Breast epithelium (tissue), 4 donors: ENCODE results near the gene PRSS33. TPM values are rescaled to one million over a fixed set of nuclear protein-coding genes. Genes with fewer than 3 reads are reported as not detected.

ENCODE experiments used
- DNase-seq, 2 donors: peaks; one replicate each; pipeline ENCODE4 v3.0.0-alpha.2; 2019; ENCODE audit warnings: low spot score in 2 of 2
- H3K27ac ChIP-seq, 2 donors: fragments of 200-600 bp; sonication (generic) in 1 of 2; one replicate each; pipeline ENCODE4 v1.5.1; 2016 to 2019; ENCODE audit warnings: mild to moderate bottlenecking in 1 of 2
- H3K27me3 ChIP-seq, 2 donors: fragments of 200-600 bp; sonication (generic) in 1 of 2; one replicate each; pipeline versions ENCODE4 v1.5.1 to v1.6.0; 2017 to 2019; ENCODE audit warnings: control low read depth in 1 of 2, mild to moderate bottlenecking in 1 of 2
- H3K36me3 ChIP-seq: fragments of 200-600 bp; one replicate; pipeline ENCODE4 v1.5.1; 2019
- H3K4me1 ChIP-seq, 2 donors: fragments of 200-600 bp; sonication (generic); one replicate each; pipeline ENCODE4 v1.5.1; 2016 to 2019; ENCODE audit warnings: control low read depth in 1 of 2
- H3K4me3 ChIP-seq, 3 donors: fragments of 200-600 bp; sonication (generic); 1 replicate in 2 of 3; 2 replicates in 1 of 3; pipeline ENCODE4 v1.5.1; 2016 to 2019; ENCODE audit warnings: mild to moderate bottlenecking in 3 of 3, moderate library complexity in 2 of 3
- H3K9me3 ChIP-seq, 2 donors: fragments of 200-600 bp; sonication (generic) in 1 of 2; one replicate each; pipeline ENCODE4 v1.5.1; 2016 to 2019; ENCODE audit warnings: control low read depth in 1 of 2
- POLR2A ChIP-seq: fragments of 450-650 bp; IDR thresholded peaks from one replicate; pipeline ENCODE4 v1.6.1; 2016; ENCODE audit warnings: antibody characterized with exemption, mild to moderate bottlenecking, moderate library complexity
- POLR2AphosphoS5 ChIP-seq, 3 donors: sonication (generic); formaldehyde crosslinking; IDR thresholded peaks; one replicate each; pipeline ENCODE4 v1.6.1; 2017; ENCODE audit warnings: antibody characterized with exemption in 3 of 3
- intact Hi-C: fragments of 100-400 bp; cut with DNase I; formaldehyde crosslinking; loops from one replicate; pipeline ENCODE4 v1.15.1; 2023; ENCODE audit warnings: low total_unique reads
- total RNA-seq, 3 donors: library from RNA; depleted of rRNA; stranded (reverse); fragments of >200 nt; gene quantifications; one replicate each; pipeline ENCODE4 v1.1.0, GENCODE V29; 2016
- TF ChIP-seq, protein P1 (sequence below), 3 donors: fragments of 450-650 bp; IDR thresholded peaks; one replicate each; pipeline ENCODE4 v1.5.1; 2016 to 2017; ENCODE audit warnings: antibody characterized with exemption in 3 of 3, mild to moderate bottlenecking in 3 of 3, moderate library complexity in 3 of 3

PRSS33 gene
- total RNA-seq, 3 donors from 2014 or later: not detected

DNA sequence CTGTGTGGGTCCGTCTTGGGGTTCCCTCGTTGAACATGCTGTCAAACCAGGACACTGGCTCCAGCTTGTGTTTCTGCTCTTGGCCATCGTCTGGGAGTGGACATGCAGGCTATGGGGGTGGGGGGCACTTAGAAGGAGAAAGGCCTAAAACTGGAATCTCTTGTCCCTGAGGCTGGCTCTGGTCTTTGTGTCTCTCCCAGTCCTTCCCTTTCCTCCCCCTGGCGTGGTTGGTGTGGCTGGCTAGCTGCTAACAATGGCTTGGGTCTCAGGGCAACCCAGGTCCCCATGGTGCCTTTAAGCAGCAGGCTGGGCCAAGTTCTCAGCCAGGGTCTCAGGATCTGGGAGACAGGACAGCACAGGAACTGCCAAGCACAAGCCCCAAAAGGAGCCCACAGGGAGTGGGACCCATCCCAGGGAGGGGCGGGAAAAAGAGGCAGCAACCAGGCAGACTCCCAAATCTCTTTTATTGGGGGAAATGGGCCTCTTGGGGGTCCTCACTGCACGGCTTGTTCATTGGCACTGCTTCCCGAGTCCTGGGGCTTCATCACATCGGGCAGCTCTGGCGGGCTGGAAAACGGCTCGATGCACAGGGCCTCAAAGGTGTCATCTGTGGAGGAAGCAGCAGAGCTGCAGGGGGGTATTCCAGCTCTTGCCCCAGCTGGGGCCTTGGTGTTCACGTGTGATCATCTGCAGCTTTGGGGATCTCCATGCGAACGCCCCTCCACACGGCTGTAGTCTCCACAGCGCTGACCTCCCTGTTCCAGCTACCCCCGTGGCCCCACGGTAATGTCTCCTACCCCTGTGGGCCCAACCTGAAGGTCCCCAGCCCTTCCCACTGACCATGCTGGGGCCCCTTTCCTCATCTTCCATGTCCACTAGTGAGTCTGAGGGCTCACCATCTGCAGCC, 15.6 kb downstream of the PRSS33 start:
- H3K36me3 ChIP-seq: peaks cover 14% of the 10 kb centered on the region

GRCh38 chr16:2770057-2770951, 17.1 kb downstream of the PRSS33 start:
- no peaks in the 10 kb centered on the region for H3K27me3 ChIP-seq
- no peak overlapping the region for H3K4me3 ChIP-seq
- H3K36me3 ChIP-seq: peaks cover 14% of the 10 kb centered on the region
- H3K27ac ChIP-seq: peak overlapping the region; percentile 6 to 36
- H3K4me1 ChIP-seq: no peaks in the 10 kb centered on the region
- H3K9me3 ChIP-seq: no peaks in the 10 kb centered on the region
- no peak for DNase-seq
- intact Hi-C loops: no loop called here
- TF ChIP-seq, protein P1, sequence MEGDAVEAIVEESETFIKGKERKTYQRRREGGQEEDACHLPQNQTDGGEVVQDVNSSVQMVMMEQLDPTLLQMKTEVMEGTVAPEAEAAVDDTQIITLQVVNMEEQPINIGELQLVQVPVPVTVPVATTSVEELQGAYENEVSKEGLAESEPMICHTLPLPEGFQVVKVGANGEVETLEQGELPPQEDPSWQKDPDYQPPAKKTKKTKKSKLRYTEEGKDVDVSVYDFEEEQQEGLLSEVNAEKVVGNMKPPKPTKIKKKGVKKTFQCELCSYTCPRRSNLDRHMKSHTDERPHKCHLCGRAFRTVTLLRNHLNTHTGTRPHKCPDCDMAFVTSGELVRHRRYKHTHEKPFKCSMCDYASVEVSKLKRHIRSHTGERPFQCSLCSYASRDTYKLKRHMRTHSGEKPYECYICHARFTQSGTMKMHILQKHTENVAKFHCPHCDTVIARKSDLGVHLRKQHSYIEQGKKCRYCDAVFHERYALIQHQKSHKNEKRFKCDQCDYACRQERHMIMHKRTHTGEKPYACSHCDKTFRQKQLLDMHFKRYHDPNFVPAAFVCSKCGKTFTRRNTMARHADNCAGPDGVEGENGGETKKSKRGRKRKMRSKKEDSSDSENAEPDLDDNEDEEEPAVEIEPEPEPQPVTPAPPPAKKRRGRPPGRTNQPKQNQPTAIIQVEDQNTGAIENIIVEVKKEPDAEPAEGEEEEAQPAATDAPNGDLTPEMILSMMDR (IDR thresholded peaks at IDR 0.05): no peak
- TF ChIP-seq POLR2A: no peak
- no peak for TF ChIP-seq POLR2AphosphoS5 (IDR thresholded peaks at IDR 0.05)

More for the DNA sequence above, 15.6 kb downstream of the PRSS33 start:
- H3K4me1 ChIP-seq: peaks cover 0 to 11% of the 10 kb centered on the region in 2 donors
- no peak for DNase-seq
- no peaks in the 10 kb centered on the region for H3K27me3 ChIP-seq
- TF ChIP-seq POLR2A (no peak), POLR2AphosphoS5 (IDR thresholded peaks at IDR 0.05) (no peak)
- TF ChIP-seq, protein P1 (IDR thresholded peaks at IDR 0.05): no peak
- no peak overlapping the region for H3K27ac ChIP-seq
- no peak overlapping the region for H3K4me3 ChIP-seq
- H3K9me3 ChIP-seq: no peaks in the 10 kb centered on the region
- intact Hi-C loops: no loop called here

DNA sequence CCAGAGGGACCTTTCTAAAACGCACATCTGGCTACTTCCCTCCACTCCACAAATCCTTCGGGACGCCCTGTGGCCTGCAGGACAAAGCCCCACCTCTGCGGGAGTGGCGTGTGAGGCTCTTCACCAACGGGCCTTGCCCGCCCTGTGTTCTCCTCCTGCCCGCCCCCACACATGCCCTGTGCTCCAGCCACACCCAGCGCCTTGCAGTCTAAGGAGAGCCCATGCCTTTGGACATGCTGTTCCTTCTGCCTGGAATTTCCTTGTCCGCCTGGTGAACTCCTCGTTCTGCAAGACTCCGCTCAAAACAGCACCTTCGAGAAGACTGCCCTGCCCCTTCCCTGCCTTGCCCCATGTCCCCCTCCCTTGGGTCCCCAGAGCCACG, 17.7 kb downstream of the PRSS33 start:
- intact Hi-C loops: no loop called here
- Histone ChIP-seq H3K9me3 (no peaks in the 10 kb centered on the region), H3K36me3 (peaks cover 14% of the 10 kb centered on the region), H3K27me3 (no peaks in the 10 kb centered on the region), H3K4me1 (no peaks in the 10 kb centered on the region), H3K27ac (peak overlapping the region; percentile 6 to 50), H3K4me3 (no peak overlapping the region)
- TF ChIP-seq POLR2A (no peak), POLR2AphosphoS5 (IDR thresholded peaks at IDR 0.05) (no peak)
- TF ChIP-seq, protein P1 (IDR thresholded peaks at IDR 0.05): no peak
- peak in 1 of 2 donors; percentile 64 for DNase-seq

DNA sequence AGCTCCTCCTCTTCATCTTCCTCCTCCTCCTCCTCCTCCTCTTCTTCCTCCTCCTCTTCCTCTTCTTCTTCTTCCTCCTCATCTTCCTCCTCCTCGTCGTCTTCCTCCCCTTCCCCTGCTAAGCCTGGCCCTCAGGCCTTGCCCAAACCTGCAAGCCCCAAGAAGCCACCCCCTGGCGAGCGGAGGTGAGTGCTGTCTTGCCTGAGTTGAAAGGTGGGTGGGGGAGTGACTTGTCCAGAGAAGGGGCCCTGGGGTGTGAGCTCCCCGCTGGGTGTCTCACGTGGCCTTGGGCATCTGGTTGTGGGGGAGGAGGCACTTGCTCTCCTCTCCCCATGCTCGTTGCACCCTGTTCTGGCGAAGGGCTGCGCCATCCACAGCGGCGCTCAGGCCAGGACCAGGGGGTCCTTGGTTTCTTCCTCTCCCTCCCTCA, 18.2 kb downstream of the PRSS33 start:
- H3K27ac ChIP-seq: peak overlapping the region; percentile 27 to 50

More for the DNA sequence above, 18.2 kb downstream of the PRSS33 start:
- peaks cover 14% of the 10 kb centered on the region for H3K36me3 ChIP-seq
- H3K4me3 ChIP-seq: no peak overlapping the region
- no peaks in the 10 kb centered on the region for H3K27me3 ChIP-seq
- DNase-seq: no peak
- no peaks in the 10 kb centered on the region for H3K9me3 ChIP-seq
- H3K4me1 ChIP-seq: no peaks in the 10 kb centered on the region
- TF ChIP-seq POLR2AphosphoS5 (IDR thresholded peaks at IDR 0.05) (no peak), POLR2A (no peak)
- TF ChIP-seq, protein P1 (IDR thresholded peaks at IDR 0.05): no peak
- intact Hi-C loops: no loop called here
